GM23248 (cell line): ENCODE results near the gene POM121L12.

Experiments used
- EZH2 ChIP-seq: fragments of 200-600 bp; sonication (generic); IDR thresholded peaks from 2 replicates; pipeline ENCODE4 v1.6.1; 2018; ENCODE audit warnings: antibody characterized with exemption, mild to moderate bottlenecking; ENCODE audit not compliant: insufficient read depth, poor library complexity, severe bottlenecking
- EZH2phosphoT487 ChIP-seq: fragments of 200-600 bp; sonication (generic); IDR thresholded peaks from 2 replicates; pipeline ENCODE4 v1.6.1; 2018; ENCODE audit warnings: antibody characterized with exemption, moderate library complexity, mild to moderate bottlenecking, low read depth; ENCODE audit not compliant: insufficient read depth

DNA sequence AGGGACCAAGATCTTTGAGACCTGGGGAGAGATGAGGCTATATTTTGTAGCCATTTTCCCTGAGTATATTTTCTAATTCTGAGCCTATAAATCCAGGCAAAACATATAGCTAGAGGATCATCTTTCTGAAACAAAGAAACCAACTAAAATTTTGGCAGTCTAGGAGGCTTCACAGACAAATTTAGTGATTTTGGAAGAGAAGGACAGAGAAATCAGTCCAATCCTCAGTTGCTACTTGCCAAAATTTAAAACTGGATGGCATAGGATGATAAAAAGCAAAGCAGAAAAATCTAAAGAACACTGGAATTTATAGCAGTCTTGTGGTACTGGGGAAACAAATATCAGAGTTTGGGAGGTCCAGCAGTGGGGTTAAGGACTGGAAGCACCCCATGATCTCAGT lies 43.4 kb upstream of the POM121L12 start:
- TF ChIP-seq EZH2: no peak
- TF ChIP-seq EZH2phosphoT487: no peak
